LHCN-M2 (cell line): Measurements from ENCODE around the gene SPG7. TPM values are rescaled to one million over a fixed set of nuclear protein-coding genes. Genes with fewer than 3 reads are reported as not detected.

ENCODE experiments used
- DNase-seq: peaks from one replicate; pipeline ENCODE4 v3.0.0-alpha.2; 2012; ENCODE audit warnings: low read depth
- total RNA-seq: library from RNA; depleted of rRNA; stranded (reverse); fragments of >200 nt; gene quantifications from 2 replicates; pipeline ENCODE4 v1.2.3, GENCODE V29; 2014

SPG7 gene
- total RNA-seq, 1 experiment from 2014 or later = 211 TPM

- no peak for DNase-seq
These were observed 37.8 kb downstream of the SPG7 start for GRCh38 chr16:89545831-89546574.

- DNase-seq = no peak
These were observed 38.6 kb downstream of the SPG7 start for GRCh38 chr16:89546781-89547180.

- no peak for DNase-seq
These were observed 39.1 kb downstream of the SPG7 start for GRCh38 chr16:89547291-89547690.

- no peak for DNase-seq
These were observed 39.7 kb downstream of the SPG7 start for GRCh38 chr16:89547860-89548259.

GRCh38 chr16:89548344-89549006, 40.3 kb downstream of the SPG7 start:
- no peak for DNase-seq

GRCh38 chr16:89549007-89549700, 41.0 kb downstream of the SPG7 start:
- DNase-seq = no peak

GRCh38 chr16:89550421-89551007, 42.3 kb downstream of the SPG7 start:
- DNase-seq = no peak

GRCh38 chr16:89552329-89552728, 44.1 kb downstream of the SPG7 start:
- DNase-seq = no peak

- no peak for DNase-seq
These were observed 44.7 kb downstream of the SPG7 start for GRCh38 chr16:89552913-89553312.

- DNase-seq = no peak
These were observed 45.5 kb downstream of the SPG7 start for GRCh38 chr16:89553733-89554132.

GRCh38 chr16:89554343-89554742, 46.1 kb downstream of the SPG7 start:
- no peak for DNase-seq

GRCh38 chr16:89555265-89555664, 47.1 kb downstream of the SPG7 start:
- DNase-seq = no peak

- DNase-seq = no peak
These were observed 47.6 kb downstream of the SPG7 start for GRCh38 chr16:89555780-89556179.

GRCh38 chr16:89556750-89557689, 48.8 kb downstream of the SPG7 start:
- peak; percentile 70 for DNase-seq

GRCh38 chr16:89557690-89558490, 49.7 kb downstream of the SPG7 start:
- no peak for DNase-seq

- peak; percentile 96 for DNase-seq
These were observed 52.4 kb downstream of the SPG7 start, which contains the start of gene RPL13 for GRCh38 chr16:89560378-89561141. Gene RPL13 (plus strand): TSS chr16:89560682. CDS start chr16:89560960, 278 bp downstream.

- DNase-seq = no peak
These were observed 53.1 kb downstream of the SPG7 start for GRCh38 chr16:89561142-89561883.

- no peak for DNase-seq
These were observed 53.8 kb downstream of the SPG7 start for GRCh38 chr16:89561884-89562599.
